ENCODE measurements around the gene ADCK1.
"Not testable (repeated sequence)": the region's sequence is repeated elsewhere in the genome, so short reads cannot be mapped to it uniquely, and the experiment has no call there.

Gene ADCK1

DNA sequence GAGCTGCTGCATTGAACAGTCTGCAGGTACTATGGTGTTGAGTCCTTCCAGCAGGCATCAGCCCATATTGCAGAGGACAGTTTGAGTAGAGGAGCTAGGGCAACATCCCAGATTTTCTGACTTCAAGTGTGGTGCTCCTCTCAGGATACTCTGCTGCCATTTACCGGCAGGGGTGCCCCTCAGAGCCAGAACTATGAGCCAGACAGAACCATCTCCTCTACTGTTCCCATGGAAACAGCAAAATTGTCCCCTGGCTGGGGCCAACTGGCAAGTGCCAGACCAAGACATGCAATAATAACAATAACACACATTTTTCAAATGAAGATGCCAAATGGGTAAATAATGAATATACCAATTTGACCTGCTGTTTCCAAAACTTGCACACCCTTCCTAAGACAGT is 102.9 kb downstream of the ADCK1 start:
- no peak for DNase-seq (ENCODE audit: low read depth in 2 of 2)

DNA sequence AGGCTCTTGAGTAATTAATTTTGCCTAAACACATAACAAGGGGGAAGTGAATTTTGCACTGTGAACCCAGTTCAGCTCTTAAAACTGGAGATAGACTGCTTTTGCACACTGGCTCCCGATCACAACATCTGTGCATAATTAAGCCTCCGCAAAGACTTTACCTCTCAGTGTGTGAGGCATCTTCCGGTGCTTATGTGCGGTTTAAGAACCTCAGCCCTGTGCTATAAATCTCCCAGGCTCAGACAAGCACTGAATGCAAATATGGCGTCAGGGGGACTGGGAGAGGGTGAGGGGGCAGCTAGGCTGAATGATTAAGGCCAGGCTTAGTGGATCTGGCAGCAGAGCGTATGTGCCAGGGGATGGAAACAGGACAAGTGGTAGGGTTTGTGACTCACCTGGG is 103.3 kb downstream of the ADCK1 start:
- no peak for DNase-seq (ENCODE audit: low read depth in 2 of 2)

DNA sequence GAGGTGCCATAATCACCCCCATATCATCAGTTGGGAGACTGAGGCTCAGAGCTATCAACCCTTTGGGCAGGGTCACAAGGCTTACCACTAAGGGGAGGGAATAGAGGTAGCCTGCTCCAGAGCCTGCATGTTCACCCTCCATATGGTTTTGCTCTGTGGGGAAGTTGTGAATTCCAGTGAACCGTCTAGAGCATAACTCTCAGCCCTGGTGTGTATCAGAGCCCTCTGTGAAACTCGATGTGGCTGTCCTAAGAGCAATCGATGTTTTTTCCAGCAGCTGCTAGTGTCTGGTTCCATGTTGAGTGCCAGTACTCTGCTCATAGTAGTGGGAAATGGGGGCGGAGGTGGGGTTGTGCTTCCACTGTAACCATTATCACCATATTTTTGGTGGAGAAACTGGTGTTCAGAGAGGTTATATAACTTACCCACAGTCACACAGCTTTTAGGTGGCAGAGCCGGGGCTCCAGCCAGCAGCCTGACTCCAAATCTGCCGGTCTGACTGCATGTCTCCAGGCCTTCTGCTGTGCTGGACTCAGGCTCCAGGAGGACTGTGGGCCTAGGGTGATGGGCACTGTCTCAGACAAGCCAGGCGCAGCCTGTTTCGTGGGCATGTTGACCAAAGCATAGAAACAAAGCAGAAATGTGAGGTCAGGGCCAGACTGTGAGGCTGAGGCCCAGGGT is 104.2 kb downstream of the ADCK1 start:
- no peak for DNase-seq (ENCODE audit: low read depth in 2 of 2)

DNA sequence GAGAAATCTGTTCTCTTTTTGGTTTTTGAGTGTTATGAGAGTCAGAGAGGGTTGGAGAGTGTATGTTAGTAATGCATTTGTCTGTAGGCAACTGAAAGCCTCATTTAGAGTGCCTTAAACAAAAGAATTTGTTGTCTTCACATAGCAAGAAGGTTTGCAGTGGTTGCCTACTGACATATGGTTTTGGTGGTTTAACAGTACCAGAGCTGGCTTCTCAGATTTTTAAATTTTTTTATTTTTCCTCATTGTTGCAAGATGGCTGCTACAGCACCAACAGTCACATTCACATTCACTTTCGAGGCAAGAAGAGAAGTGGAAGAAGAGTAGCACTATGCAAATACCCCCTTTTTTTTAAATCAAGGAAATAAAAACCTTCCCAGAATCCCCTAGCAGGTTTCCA is 106.5 kb downstream of the ADCK1 start:
- DNase-seq (ENCODE audit: low read depth in 2 of 2), result no peak

DNA sequence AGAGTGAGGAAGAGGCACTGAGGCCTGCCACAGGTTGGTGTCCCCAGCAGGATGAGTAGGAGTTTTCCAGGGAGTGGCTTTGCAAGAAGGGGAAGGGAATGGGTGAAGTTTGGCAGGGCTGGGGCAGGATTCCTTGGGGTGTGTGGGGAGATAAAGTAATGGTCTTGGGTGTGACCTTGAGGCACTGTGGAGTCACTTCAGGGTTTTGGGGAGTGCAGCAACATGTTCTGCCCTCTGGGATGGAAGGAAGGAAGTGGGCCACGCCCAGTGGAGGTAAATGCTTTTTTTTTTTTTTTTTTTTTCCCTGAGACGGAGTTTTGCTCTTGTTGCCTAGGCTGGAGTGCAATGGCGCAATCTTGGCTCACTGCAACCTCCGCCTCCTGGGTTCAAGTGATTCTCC is 108.9 kb downstream of the ADCK1 start:
- DNase-seq (ENCODE audit: low read depth in 2 of 2), result no peak

DNA sequence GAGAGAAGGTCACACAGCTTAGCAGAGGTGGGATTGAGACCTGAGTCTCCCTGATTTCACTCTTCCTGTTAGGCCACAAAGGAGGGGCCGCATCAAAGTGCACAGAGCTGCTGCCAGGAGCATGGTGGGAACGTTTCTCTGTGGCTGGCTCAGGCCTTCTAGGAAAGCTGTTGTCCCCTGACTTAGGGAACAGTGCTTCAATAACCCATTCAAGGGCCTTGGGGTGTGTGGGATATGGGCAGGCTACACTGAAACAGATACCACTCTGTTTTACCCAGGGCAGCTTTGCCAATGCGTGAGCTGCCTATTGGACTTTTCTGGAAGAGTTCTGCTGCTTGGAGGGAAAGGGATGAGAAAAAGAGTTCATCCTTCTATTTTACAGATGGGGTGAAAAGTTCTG is 110.0 kb downstream of the ADCK1 start:
- DNase-seq (ENCODE audit: low read depth in 2 of 2), result no peak

DNA sequence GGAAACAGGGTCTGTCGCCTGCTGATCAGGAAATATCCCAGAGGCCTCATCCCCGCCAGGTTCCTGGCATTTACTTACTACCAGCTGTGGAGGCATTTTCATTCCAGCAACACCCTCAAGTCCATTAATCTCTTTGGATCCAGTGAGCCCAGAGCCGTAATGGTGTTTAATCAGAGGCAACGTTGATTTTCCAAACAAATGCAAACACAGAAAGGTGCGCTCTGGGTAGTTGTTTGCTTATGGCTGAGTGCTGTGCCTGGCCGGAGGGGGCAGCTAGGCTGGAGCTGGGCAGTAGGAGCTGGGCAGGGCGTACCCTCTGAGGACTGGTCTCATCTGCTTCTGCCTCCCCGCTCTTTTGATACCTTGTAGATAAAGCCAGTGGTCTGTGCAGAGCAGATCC is 110.6 kb downstream of the ADCK1 start:
- DNase-seq (ENCODE audit: low read depth in 2 of 2), result no peak

DNA sequence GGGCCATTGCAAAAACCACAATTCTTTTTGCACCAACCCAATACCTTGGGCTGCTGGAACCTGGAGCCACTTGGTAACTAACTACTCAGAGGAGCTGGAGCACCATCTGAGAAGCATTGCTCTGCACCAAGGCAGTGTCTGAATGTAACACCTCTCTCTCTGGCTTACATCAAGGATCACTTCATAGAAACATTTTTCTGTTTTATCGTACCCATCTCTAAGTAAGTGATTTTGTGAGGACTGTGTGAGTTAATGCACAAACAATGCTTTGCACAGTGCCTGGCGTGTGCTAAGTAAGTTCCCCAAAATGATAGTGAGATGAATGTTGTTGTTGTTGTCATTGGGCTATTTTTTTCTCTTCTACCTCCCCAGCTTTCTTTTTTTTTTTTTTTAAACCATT is 111.4 kb downstream of the ADCK1 start:
- no peak for DNase-seq (ENCODE audit: low read depth in 2 of 2)

DNA sequence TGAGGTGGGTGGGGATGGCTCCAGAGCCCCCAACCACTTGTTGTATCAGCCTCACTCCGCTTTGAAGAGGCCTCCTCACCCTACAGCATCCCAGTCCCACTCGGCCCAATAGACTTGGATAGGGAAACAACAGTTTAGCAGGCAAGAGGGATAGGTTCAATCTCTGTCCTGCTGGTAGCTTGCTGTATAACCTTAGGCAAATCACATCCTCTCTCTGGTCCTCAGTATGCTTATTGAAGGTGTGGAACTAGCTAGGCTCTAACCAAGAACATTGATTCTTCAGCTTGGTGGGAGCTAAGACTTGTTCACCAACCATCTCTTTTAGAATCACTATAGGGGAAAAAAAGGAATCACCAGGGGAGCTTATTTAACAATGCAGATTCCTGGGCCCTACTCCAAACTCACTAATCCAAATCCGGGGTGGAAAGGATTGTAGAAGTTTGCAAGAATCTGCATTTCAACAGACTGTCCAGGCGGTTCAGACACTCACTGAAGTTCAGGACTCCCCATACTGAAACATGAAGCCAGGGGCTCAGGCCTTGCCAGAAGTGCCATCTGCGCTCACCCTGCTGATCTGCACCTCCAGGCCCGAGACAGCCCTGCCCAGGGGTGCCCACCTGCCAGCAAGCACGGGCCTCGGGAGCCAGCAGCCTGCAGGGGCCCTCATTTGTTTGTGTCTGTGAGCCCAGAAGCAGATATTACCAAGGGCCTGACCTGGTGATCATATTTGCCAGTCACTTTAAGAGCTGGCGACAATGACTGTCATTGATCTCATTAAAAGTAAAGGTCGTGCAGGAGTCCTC is 113.0 kb downstream of the ADCK1 start:
- DNase-seq (ENCODE audit: low read depth in 2 of 2), result no peak

DNA sequence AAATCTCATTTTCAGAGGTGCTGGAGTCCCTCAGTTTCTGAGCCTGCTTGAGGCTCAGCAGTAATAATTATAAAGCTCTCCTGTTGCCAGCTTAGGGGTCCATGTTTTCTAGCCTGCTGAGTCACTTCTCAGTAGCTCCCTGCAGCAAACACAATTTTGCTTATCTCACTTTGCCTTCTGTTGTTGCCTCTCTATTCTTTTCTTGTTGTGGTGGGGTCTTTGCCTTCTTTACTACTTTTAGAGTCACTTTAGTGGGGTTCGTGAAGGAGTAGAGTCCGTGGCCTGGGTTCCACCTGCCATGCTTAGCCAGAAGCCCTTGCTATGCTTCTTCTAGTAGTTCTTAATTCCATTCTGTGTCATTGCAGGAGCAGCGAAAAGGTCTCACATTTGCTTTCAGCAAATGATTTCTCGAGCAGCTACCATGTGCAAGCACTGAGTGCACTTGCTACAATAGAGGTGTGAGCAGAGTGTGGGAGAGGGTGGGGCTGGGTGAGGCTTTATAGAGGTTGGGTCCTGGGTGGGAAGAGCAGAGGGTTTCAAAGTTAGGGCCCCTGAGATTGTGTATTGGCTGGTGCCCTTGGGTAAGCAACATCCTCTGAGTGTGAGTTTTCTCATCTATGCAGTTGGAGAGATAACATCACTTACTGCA is 114.3 kb downstream of the ADCK1 start:
- DNase-seq (ENCODE audit: low read depth in 2 of 2), result no peak

DNA sequence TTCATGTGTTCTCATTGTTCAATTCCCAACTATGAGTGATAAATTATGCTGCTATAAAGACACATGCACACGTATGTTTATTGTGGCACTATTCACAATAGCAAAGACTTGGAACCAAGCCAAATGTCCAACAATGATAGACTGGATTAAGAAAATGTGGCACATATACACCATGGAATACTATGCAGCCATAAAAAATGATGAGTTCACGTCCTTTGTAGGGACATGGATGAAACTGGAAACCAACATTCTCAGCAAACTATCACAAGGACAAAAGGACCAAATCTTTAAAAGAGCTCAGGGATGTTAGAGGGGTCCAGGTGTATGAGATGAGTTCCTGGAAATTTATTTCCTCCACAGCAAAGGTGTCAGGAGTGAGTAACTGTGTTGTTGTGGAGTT is 115.5 kb downstream of the ADCK1 start:
- not testable (repeated sequence) for DNase-seq (ENCODE audit: low read depth in 2 of 2)

DNA sequence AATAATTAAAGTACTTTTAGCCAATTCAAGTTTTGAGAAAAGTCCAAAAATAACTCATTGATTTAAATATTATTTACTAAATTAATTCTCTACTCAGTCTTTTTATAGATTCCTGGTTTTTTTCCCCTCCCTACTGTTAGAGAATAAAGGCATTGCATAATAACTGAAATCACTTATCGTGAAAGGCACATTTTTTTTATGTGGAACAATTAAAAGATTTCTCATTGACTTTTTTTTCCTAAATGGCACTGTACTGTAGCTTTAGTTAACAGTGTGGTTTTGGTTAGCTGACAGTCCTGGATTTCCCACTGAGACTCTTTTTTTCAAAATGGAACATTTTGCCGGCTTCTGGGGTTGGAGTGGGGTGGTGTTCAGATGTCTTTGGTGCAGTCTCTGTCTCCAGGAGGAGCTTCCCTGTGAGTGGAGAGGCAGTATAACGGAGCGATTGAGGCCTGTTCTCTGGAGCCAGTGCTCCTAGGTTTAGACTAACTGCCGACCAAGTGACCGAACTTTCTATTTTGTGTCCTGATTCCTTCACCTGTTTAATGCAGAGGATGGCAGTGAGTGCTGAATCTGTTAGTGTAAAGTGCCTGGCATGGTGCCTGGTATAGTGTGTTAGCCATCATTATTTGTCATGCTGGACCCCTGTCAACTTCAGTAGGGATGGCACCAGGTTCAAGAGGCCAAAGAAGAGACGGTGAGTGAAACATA is 117.7 kb downstream of the ADCK1 start:
- DNase-seq (ENCODE audit: low read depth in 2 of 2), result no peak

DNA sequence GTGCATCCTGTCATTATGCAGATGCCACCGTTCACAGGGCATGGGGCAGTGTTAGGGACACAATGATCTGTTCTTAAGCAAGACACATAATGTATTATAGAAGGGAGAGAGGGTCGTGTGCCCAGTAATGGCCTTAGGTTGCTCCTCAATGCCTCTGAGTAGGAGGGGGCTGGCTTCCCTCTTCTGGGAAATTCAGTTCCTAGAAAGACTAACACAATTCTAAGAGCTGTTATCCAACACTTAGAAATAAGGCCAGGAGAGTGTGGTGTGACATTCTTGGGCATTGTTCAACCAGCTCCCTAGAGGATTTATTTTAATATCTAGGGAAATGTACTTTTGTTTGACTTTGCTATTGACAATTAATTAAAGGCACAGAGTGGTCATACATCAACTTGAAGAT is 118.5 kb downstream of the ADCK1 start:
- no peak for DNase-seq (ENCODE audit: low read depth in 2 of 2)

DNA sequence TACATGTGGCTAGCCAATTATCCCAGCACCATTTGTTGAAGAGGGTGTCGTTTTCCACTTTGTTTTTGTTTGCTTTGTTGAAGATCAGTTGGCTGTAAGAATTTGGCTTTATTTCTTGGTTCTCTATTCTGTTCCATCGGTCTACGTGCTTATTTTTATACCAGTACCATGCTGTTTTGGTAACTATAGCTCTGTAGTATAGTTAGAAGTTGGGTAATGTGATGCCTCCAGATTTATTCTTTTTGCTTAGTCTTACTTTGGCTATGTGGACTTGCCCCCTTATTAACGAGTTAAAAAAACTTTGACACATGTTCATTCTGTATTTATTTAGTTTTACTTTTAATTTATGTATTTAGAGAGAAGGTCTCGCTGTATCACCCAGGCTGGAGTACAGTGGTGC is 120.4 kb downstream of the ADCK1 start:
- no peak for DNase-seq (ENCODE audit: low read depth in 2 of 2)

DNA sequence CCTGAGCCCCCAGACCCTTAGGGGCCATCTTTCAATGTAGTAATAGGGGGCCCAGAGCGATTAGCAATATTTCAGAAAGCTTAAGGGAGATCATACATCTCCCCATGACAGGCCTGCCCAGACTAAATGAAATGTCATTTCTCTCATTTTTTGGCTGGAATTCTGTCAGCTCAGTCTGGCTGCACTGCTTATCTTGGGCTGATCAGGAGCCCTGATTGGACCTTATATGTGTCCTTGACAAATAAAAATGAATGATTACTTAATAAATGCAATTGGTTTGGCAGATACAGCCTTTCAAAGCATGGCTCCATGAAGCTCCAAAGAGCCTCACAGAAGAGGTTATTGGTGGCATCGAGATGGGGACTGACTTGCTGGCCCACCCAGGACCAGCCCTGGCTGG is 121.9 kb downstream of the ADCK1 start:
- DNase-seq (ENCODE audit: low read depth in 2 of 2), result no peak

DNA sequence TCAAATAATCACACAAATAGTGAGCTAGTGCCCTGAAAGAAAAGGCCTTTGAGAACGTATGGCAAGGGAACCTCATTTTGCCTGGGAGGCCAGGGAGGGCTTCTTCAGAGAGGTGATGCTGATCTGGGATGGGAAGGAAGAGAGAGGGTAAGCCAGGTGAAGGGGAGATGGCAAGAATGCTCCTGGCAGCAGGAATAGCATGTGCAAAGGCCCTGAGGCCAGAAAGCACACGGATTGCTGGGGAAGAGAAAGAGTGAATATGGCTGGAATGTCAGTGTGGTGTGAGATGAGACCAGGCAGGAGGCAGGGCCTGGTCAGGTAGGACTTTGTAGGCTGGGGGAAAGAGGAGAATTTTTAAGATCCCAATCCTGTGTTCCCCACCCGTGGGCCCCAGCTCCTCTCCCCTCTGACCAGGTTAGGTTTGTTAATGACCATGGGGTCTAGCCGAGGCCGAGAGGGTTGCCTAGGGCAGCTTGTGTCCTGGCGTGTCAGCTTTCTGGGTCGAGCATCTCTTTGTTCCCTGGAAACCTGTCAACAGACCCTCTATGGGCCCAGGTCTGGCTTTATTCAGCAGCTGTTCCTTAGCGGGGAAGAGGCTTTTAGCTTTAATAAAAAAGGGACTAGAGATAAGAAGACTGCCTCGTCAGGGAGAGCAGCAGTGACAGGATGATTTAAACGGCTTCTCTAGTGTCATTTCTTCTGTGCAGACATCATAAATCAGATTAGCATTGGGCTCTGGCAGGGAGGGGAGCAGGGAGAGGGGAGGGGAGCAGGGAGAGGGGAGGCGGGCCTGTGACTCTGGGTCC is 123.4 kb downstream of the ADCK1 start:
- no peak for DNase-seq (ENCODE audit: low read depth in 2 of 2)

DNA sequence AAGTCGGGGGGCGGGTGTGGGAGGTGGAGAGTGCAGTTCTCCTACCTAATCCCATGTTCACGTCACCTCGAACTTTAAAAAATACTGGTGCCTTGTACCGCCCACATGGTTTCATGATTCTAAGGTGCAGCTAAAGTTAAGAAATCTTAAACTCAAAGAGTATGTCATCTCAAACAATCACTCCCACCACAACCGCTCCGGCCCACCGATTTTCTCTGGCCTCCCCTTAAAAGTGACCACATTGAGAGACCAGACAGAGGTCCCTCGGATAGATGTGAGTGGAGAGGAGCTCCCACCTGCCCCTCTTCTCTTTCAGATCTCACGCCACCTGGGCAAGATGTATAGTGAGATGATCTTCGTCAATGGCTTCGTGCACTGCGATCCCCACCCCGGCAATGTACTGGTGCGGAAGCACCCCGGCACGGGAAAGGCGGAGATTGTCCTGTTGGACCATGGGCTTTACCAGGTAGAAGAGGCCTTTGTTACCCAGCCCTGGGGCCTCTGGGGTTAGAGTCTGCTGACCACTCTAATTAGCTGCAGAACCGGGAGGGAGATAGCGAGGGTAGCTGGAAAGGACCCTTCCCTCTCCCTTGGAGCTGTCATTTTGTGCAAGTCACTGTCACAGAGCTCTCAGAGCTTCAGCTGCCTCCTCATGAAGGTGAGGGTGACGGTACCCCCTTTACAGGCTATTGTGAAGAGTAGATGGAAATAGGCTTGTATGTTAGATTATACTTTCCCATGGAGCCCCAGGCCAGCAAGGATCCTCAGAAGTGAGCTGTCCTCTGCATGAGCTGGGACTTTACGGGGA is 124.4 kb downstream of the ADCK1 start:
- no peak for DNase-seq (ENCODE audit: low read depth in 2 of 2)

DNA sequence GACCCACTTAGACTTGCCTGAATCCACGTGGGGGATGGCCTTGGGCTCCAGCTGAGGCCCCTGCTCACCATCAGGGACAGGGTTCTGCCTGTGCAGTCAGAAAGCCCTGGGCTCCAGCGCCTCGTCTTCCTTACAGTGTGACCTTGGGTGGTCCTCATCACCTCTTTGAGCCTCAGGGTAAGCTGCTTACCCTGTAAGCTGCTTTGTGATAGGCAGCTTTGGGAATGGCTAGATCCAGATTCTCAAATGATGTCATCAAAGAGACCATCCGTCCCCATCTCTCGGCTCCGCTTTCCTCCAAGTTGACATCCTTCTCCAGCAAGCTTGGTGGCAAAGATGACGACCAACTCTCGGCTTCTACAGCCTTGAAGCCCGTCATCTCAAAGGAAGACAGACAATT is 127.0 kb downstream of the ADCK1 start:
- DNase-seq (ENCODE audit: low read depth in 2 of 2), result no peak

DNA sequence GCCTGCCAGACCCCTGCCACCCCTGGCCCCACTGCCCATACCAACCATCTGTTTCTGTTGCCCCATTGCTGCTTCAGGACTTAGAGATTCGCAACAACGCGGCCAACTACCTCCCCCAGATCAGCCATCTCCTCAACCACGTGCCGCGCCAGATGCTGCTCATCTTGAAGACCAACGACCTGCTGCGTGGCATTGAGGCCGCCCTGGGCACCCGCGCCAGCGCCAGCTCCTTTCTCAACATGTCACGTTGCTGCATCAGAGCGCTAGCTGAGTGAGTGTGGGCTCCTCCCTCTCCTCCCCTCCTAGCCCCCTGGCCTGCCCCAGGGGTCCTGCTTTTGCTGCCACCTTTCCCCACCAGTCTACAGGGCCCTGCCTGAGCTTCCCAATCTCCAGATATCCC is 131.5 kb downstream of the ADCK1 start:
- DNase-seq (ENCODE audit: low read depth in 2 of 2), result no peak

DNA sequence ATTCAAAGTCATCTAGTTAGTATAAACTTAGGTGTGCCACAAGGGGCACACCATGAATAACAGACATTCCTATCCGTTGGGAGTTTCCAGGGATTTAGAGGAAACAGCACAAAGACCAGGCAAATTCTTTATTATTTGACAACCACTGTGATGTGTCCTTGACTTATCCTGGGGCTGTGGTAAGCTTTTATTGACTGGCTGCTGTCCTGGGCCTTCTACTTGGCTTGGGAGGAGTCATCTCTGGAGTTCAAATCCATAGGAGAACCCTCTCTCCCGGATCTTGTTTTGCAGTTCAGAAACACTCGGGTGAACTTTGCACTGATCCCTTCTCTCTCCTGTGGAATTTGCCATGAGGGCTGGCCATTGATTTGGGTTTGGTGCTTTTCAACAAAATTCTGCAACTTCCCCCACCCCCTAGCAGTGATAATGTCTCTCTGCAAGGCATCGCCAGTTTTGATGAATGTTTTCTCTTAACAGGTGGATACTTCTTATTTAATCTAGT is 136.3 kb downstream of the ADCK1 start:
- DNase-seq (ENCODE audit: low read depth in 2 of 2), result no peak

DNA sequence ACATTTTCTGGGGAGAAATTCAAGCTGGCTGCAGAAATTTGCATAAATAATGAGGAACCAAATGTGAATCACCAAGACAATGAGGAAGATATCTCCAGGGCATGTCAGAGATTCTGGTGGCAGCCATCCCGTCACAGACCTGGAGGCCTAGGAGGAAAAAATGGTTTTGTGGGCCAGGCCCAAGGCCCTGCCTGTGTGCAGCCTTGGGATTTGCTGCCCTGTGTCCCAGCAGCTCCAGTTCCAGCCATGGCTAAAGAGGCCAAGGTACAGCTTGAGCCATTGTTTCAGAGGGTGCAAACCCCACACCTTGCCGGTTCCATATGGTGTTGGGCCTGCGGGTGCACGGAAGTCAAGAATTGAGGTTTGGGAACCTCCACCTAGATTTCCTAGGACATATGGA is 147.5 kb downstream of the ADCK1 start:
- DNase-seq (ENCODE audit: low read depth in 2 of 2), result no peak
